NCI-H526 treated with DMSO at 0.1 percent for 48 hours (cell line): ENCODE measurements around the gene POFUT1.
"Not testable (repeated sequence)": the region's sequence is repeated elsewhere in the genome, so short reads cannot be mapped to it uniquely, and the experiment has no call there.

ENCODE experiments used
- DNase-seq: peaks from one replicate; lab custom pipeline; 2025; lab: John Stamatoyannopoulos, UW

The POFUT1 gene

GRCh38 chr20:32235331-32236047 lies 27.8 kb downstream of the POFUT1 start:
- no peak for DNase-seq

- no peak for DNase-seq
Observed at GRCh38 chr20:32236048-32236533, 28.4 kb downstream of the POFUT1 start.

GRCh38 chr20:32236819-32237218 lies 29.1 kb downstream of the POFUT1 start:
- no peak for DNase-seq

- no peak for DNase-seq
Observed at GRCh38 chr20:32237419-32237818, 29.7 kb downstream of the POFUT1 start.

GRCh38 chr20:32238483-32239425 lies 31.1 kb downstream of the POFUT1 start:
- DNase-seq: no peak

- DNase-seq: no peak
Observed at GRCh38 chr20:32240205-32240604, 32.5 kb downstream of the POFUT1 start.

- DNase-seq: no peak
Observed at GRCh38 chr20:32241807-32242206, 34.1 kb downstream of the POFUT1 start.

- no peak for DNase-seq
Observed at GRCh38 chr20:32244150-32244823, 36.6 kb downstream of the POFUT1 start.

- DNase-seq: no peak
Observed at GRCh38 chr20:32244959-32245358, 37.3 kb downstream of the POFUT1 start.

GRCh38 chr20:32246208-32246607 lies 38.5 kb downstream of the POFUT1 start:
- DNase-seq: not testable (repeated sequence)

GRCh38 chr20:32248043-32248442 lies 40.4 kb downstream of the POFUT1 start:
- DNase-seq: no peak

GRCh38 chr20:32249030-32249738 lies 41.5 kb downstream of the POFUT1 start:
- DNase-seq: no peak

- DNase-seq: no peak
Observed at GRCh38 chr20:32251470-32251869, 43.8 kb downstream of the POFUT1 start.

- DNase-seq: no peak
Observed at GRCh38 chr20:32252189-32252588, 44.5 kb downstream of the POFUT1 start.

- DNase-seq: not testable (repeated sequence)
Observed at GRCh38 chr20:32260973-32261372, 53.3 kb downstream of the POFUT1 start.

GRCh38 chr20:32261644-32262043 lies 54.0 kb downstream of the POFUT1 start:
- DNase-seq: no peak

GRCh38 chr20:32263398-32263954 lies 55.8 kb downstream of the POFUT1 start:
- DNase-seq: no peak

- no peak for DNase-seq
Observed at GRCh38 chr20:32271620-32272019, 63.9 kb downstream of the POFUT1 start.

GRCh38 chr20:32274359-32274758 lies 66.7 kb downstream of the POFUT1 start:
- DNase-seq: no peak

GRCh38 chr20:32275163-32275562 lies 67.5 kb downstream of the POFUT1 start:
- DNase-seq: not testable (repeated sequence)
